Osteocyte (in vitro differentiated cells): ENCODE results near the gene GABRR2. TPM values are rescaled to one million over a fixed set of nuclear protein-coding genes. Genes with fewer than 3 reads are reported as not detected.

Experiments
- DNase-seq: peaks from one replicate; pipeline ENCODE4 v3.0.0; 2021; ENCODE audit warnings: mixed read lengths; ENCODE audit not compliant: unreplicated experiment; ENCODE audit errors: extremely low spot score
- H3K27ac Mint-ChIP-seq: one replicate; pipeline ENCODE4 v1.8.0; 2021; ENCODE audit warnings: mild to moderate bottlenecking, mixed read lengths; ENCODE audit not compliant: unreplicated experiment
- H3K27me3 Mint-ChIP-seq: one replicate; pipeline ENCODE4 v1.8.0; 2021; ENCODE audit warnings: mixed read lengths; ENCODE audit not compliant: unreplicated experiment
- H3K36me3 Mint-ChIP-seq: one replicate; pipeline ENCODE4 v1.8.0; 2021; ENCODE audit warnings: mixed read lengths; ENCODE audit not compliant: unreplicated experiment
- H3K4me1 Mint-ChIP-seq: one replicate; pipeline ENCODE4 v1.8.0; 2021; ENCODE audit warnings: mixed read lengths; ENCODE audit not compliant: unreplicated experiment
- H3K4me3 Mint-ChIP-seq: one replicate; pipeline ENCODE4 v1.8.0; 2021; ENCODE audit warnings: mild to moderate bottlenecking, moderate library complexity, mixed read lengths; ENCODE audit not compliant: unreplicated experiment
- H3K9me3 Mint-ChIP-seq: one replicate; pipeline ENCODE4 v1.8.0; 2021; ENCODE audit warnings: mixed read lengths; ENCODE audit not compliant: unreplicated experiment
- total RNA-seq: library from RNA; stranded (reverse); gene quantifications from 2 replicates; pipeline ENCODE4 v1.2.1, GENCODE V29; 2021
- TF ChIP-seq, protein P1 (sequence below): fragments of 200-600 bp; sonication (generic); IDR thresholded peaks from 2 replicates; pipeline ENCODE4 v1.5.0; 2021; ENCODE audit warnings: antibody characterized with exemption, mild to moderate bottlenecking, moderate library complexity

The GABRR2 gene
- total RNA-seq, 1 donor from 2014 or later, result 0.97 TPM

DNA sequence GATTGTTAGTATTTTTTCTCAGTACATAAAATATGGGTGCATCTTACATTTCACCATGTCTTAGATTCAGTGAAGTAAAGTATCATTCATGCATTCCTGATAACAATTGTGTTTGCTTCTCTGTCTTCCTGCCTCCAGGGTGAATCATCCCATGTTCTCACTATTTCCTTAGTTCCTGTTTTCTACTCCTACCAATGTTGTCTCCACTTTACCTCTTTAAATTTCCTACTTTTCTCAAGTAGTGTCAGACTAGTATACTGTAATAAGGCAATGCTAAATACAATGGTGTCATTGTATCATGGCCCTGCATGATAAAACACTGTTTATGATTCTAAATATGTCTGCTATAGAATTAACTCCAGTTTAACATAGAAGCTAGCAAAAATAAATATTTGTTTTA is 60.5 kb downstream of the GABRR2 start:
- Mint-ChIP-seq H3K27ac (no peak overlapping the region), H3K36me3 (no peaks in the 10 kb centered on the region)

GRCh38 chr6:89252907-89253306 is 62.2 kb downstream of the GABRR2 start:
- Mint-ChIP-seq H3K36me3 (no peaks in the 10 kb centered on the region), H3K27ac (no peak overlapping the region), H3K4me1 (no peaks in the 10 kb centered on the region), H3K27me3 (peaks cover 26% of the 10 kb centered on the region), H3K4me3 (no peak overlapping the region), H3K9me3 (no peaks in the 10 kb centered on the region)
- TF ChIP-seq, protein P1, sequence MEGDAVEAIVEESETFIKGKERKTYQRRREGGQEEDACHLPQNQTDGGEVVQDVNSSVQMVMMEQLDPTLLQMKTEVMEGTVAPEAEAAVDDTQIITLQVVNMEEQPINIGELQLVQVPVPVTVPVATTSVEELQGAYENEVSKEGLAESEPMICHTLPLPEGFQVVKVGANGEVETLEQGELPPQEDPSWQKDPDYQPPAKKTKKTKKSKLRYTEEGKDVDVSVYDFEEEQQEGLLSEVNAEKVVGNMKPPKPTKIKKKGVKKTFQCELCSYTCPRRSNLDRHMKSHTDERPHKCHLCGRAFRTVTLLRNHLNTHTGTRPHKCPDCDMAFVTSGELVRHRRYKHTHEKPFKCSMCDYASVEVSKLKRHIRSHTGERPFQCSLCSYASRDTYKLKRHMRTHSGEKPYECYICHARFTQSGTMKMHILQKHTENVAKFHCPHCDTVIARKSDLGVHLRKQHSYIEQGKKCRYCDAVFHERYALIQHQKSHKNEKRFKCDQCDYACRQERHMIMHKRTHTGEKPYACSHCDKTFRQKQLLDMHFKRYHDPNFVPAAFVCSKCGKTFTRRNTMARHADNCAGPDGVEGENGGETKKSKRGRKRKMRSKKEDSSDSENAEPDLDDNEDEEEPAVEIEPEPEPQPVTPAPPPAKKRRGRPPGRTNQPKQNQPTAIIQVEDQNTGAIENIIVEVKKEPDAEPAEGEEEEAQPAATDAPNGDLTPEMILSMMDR, result no peak
- DNase-seq, result no peak

More for the DNA sequence above, 60.5 kb downstream of the GABRR2 start:
- no peak for DNase-seq
- Mint-ChIP-seq H3K4me1 (no peaks in the 10 kb centered on the region), H3K4me3 (no peak overlapping the region), H3K27me3 (peaks cover 23% of the 10 kb centered on the region), H3K9me3 (no peaks in the 10 kb centered on the region)
- TF ChIP-seq, protein P1, result no peak

DNA sequence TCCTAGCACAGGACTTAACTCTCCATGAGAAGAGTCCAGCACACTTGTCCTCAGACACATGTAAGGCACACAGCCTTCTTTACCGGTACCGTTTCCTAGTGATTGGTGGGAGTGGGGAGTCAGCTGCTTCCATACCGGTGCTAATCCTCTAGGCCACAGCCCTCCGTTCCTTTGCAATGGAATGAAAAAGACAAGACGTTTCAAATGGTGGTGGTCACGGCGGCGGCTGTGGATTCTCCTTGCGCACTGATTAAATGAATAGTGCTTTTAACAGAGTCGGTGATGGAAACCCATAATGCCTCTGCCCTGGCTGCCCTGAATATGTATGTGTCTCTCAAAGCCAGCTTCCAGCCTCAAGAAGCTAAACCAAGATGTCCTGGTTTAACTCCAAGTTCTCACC is 63.1 kb downstream of the GABRR2 start:
- no peaks in the 10 kb centered on the region for H3K9me3 Mint-ChIP-seq
- no peaks in the 10 kb centered on the region for H3K4me1 Mint-ChIP-seq
- peaks cover 29% of the 10 kb centered on the region for H3K27me3 Mint-ChIP-seq
- H3K27ac Mint-ChIP-seq, result no peak overlapping the region
- H3K4me3 Mint-ChIP-seq, result no peak overlapping the region
- no peaks in the 10 kb centered on the region for H3K36me3 Mint-ChIP-seq
- no peak for DNase-seq
- TF ChIP-seq, protein P1, result no peak

DNA sequence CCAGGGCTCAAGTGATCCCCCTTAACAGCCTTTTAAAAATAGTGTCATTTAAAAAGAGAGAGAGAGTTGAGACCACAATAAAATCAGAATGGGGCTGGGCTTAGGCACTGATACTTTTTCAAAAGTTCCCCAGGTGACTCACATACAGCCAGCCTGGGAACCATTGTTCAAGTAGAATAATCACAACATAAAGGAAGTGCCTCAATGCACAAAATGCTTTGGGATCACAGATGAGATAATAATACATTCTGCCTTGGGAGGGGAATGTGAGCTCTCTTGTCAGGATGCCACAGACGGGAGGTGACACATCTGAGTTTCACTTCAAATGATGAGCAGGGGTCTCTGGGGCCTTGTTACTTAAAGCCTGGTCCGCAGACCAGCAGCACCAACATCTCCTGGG is 63.9 kb downstream of the GABRR2 start:
- TF ChIP-seq, protein P1, result no peak
- no peak overlapping the region for H3K27ac Mint-ChIP-seq
- H3K4me1 Mint-ChIP-seq, result no peaks in the 10 kb centered on the region
- peaks cover 36% of the 10 kb centered on the region for H3K27me3 Mint-ChIP-seq
- no peaks in the 10 kb centered on the region for H3K36me3 Mint-ChIP-seq
- no peak overlapping the region for H3K4me3 Mint-ChIP-seq
- no peaks in the 10 kb centered on the region for H3K9me3 Mint-ChIP-seq
- DNase-seq, result no peak

GRCh38 chr6:89250239-89250638 is 64.9 kb downstream of the GABRR2 start:
- H3K4me3 Mint-ChIP-seq, result no peak overlapping the region
- TF ChIP-seq, protein P1, result no peak
- peaks cover 45% of the 10 kb centered on the region for H3K27me3 Mint-ChIP-seq
- no peaks in the 10 kb centered on the region for H3K4me1 Mint-ChIP-seq
- H3K27ac Mint-ChIP-seq, result no peak overlapping the region
- DNase-seq, result no peak
- no peaks in the 10 kb centered on the region for H3K9me3 Mint-ChIP-seq
- no peaks in the 10 kb centered on the region for H3K36me3 Mint-ChIP-seq
